ENCODE measurements around the gene LCN6.
A peak's percentile ranks its signal among the peaks of the same experiment; 100 is the strongest.

LCN6 gene

GRCh38 chr9:136775191-136775590, 26.9 kb upstream of the LCN6 start:
- Histone ChIP-seq H3K9ac (ENCODE audit: low read length) (no peak overlapping the region), H3K4me2 (ENCODE audit: low read depth, low read length) (no peak overlapping the region), H3K79me2 (ENCODE audit: low read length) (no peaks in the 10 kb centered on the region), H3K4me3 (ENCODE audit: low read length) (no peak overlapping the region), H4K20me1 (ENCODE audit: insufficient read depth, low read length) (no peaks in the 10 kb centered on the region), H3K4me1 (ENCODE audit: low read length) (peaks cover 11% of the 10 kb centered on the region), H3K9me3 (replicated peaks; ENCODE audit: insufficient read depth, low read length) (no peaks in the 10 kb centered on the region), H3K27me3 (replicated peaks; ENCODE audit: insufficient read depth, low read length) (peaks cover 42% of the 10 kb centered on the region), H3K9me2 (replicated peaks; ENCODE audit: insufficient read depth, low read length) (no peaks in the 10 kb centered on the region), H3K36me3 (replicated peaks; ENCODE audit: insufficient read depth, low read length) (no peaks in the 10 kb centered on the region), H3K27ac (ENCODE audit: low read length) (no peak overlapping the region), H2AFZ (ENCODE audit: low read length) (no peak overlapping the region), H3F3A (ENCODE audit: insufficient read depth, low read length) (0 out of 2 replicates have a peak, but pooled peaks cover 4% of the 10 kb centered on the region)
- TF ChIP-seq CTCF (IDR thresholded peaks at IDR 0.05; ENCODE audit: low read length): no peak
- TF ChIP-seq EZH2 (optimal IDR thresholded peaks at IDR 0.05; ENCODE audit: low read depth, low read length): no peak
- TF ChIP-seq EZH2phosphoT487 (IDR thresholded peaks at IDR 0.05; ENCODE audit: low read length): no peak
- DNase-seq: no peak

GRCh38 chr9:136774416-136775045, 26.2 kb upstream of the LCN6 start:
- Histone ChIP-seq H3K4me2 (ENCODE audit: low read depth, low read length) (no peak overlapping the region), H3K79me2 (ENCODE audit: low read length) (no peaks in the 10 kb centered on the region), H3K4me1 (ENCODE audit: low read length) (peaks cover 11% of the 10 kb centered on the region), H3K36me3 (replicated peaks; ENCODE audit: insufficient read depth, low read length) (no peaks in the 10 kb centered on the region), H2AFZ (ENCODE audit: low read length) (peak overlapping the region; percentile 61; the same call in 1 of the 2 replicates), H3F3A (ENCODE audit: insufficient read depth, low read length) (0 out of 2 replicates have a peak, but pooled peaks cover 4% of the 10 kb centered on the region), H3K4me3 (ENCODE audit: low read length) (no peak overlapping the region), H3K27me3 (replicated peaks; ENCODE audit: insufficient read depth, low read length) (peaks cover 35% of the 10 kb centered on the region), H3K27ac (ENCODE audit: low read length) (no peak overlapping the region), H3K9me2 (replicated peaks; ENCODE audit: insufficient read depth, low read length) (no peaks in the 10 kb centered on the region), H3K9me3 (replicated peaks; ENCODE audit: insufficient read depth, low read length) (no peaks in the 10 kb centered on the region), H3K9ac (ENCODE audit: low read length) (no peak overlapping the region), H4K20me1 (ENCODE audit: insufficient read depth, low read length) (no peaks in the 10 kb centered on the region)
- DNase-seq: no peak
- no peak for TF ChIP-seq EZH2phosphoT487 (IDR thresholded peaks at IDR 0.05; ENCODE audit: low read length)
- no peak for TF ChIP-seq CTCF (IDR thresholded peaks at IDR 0.05; ENCODE audit: low read length)
- TF ChIP-seq EZH2 (optimal IDR thresholded peaks at IDR 0.05; ENCODE audit: low read depth, low read length): no peak

GRCh38 chr9:136773386-136774044, 25.2 kb upstream of the LCN6 start:
- H3K4me1 ChIP-seq (ENCODE audit: low read length): peaks cover 11% of the 10 kb centered on the region
- no peaks in the 10 kb centered on the region for H4K20me1 ChIP-seq (ENCODE audit: insufficient read depth, low read length)
- H3K9ac ChIP-seq (ENCODE audit: low read length): no peak overlapping the region
- no peaks in the 10 kb centered on the region for H3K9me2 ChIP-seq (replicated peaks; ENCODE audit: insufficient read depth, low read length)
- H3K4me2 ChIP-seq (ENCODE audit: low read depth, low read length): peak overlapping the region; percentile 10; the same call in 1 of the 2 replicates
- no peak for TF ChIP-seq EZH2phosphoT487 (IDR thresholded peaks at IDR 0.05; ENCODE audit: low read length)
- no peak for TF ChIP-seq CTCF (IDR thresholded peaks at IDR 0.05; ENCODE audit: low read length)
- TF ChIP-seq EZH2 (optimal IDR thresholded peaks at IDR 0.05; ENCODE audit: low read depth, low read length): no peak
- DNase-seq: peak; percentile 57
- 0 out of 2 replicates have a peak, but pooled peaks cover 4% of the 10 kb centered on the region for H3F3A ChIP-seq (ENCODE audit: insufficient read depth, low read length)
- H3K4me3 ChIP-seq (ENCODE audit: low read length): no peak overlapping the region
- peaks cover 25% of the 10 kb centered on the region for H3K27me3 ChIP-seq (replicated peaks; ENCODE audit: insufficient read depth, low read length)
- peak overlapping the region; percentile 61 for H2AFZ ChIP-seq (ENCODE audit: low read length)
- no peak overlapping the region for H3K27ac ChIP-seq (ENCODE audit: low read length)
- H3K36me3 ChIP-seq (replicated peaks; ENCODE audit: insufficient read depth, low read length): no peaks in the 10 kb centered on the region
- H3K79me2 ChIP-seq (ENCODE audit: low read length): no peaks in the 10 kb centered on the region
- no peaks in the 10 kb centered on the region for H3K9me3 ChIP-seq (replicated peaks; ENCODE audit: insufficient read depth, low read length)
